Measurements from ENCODE around the gene BORCS8.
A peak's percentile ranks its signal among the peaks of the same experiment; 100 is the strongest.
"Not testable (repeated sequence)": the region's sequence is repeated elsewhere in the genome, so short reads cannot be mapped to it uniquely, and the experiment has no call there.

Gene BORCS8

GRCh38 chr19:19192078-19192882 is at the start of gene BORCS8, which contains the start of gene RFXANK:
TSS of gene BORCS8 (minus strand) at chr19:19192152. CDS start at chr19:19192117, 35 bp downstream.
TSS of gene RFXANK (plus strand) at chr19:19192258. CDS start at chr19:19193947, 1,689 bp downstream.
- peak; percentile 98 for DNase-seq

- DNase-seq: no peak
Observed at GRCh38 chr19:19240476-19240875, 48.5 kb upstream of the BORCS8 start.

- DNase-seq: no peak
Observed at GRCh38 chr19:19239675-19240074, 47.7 kb upstream of the BORCS8 start.

- DNase-seq: no peak
Observed at GRCh38 chr19:19238126-19238894, 46.4 kb upstream of the BORCS8 start.

- no peak for DNase-seq
Observed at GRCh38 chr19:19236173-19236572, 44.2 kb upstream of the BORCS8 start.

GRCh38 chr19:19234220-19234816 is 42.4 kb upstream of the BORCS8 start:
- no peak for DNase-seq

GRCh38 chr19:19232261-19232721 is 40.3 kb upstream of the BORCS8 start:
- no peak for DNase-seq

- no peak for DNase-seq
Observed at GRCh38 chr19:19230999-19231398, 39.0 kb upstream of the BORCS8 start.

GRCh38 chr19:19229701-19230100 is 37.7 kb upstream of the BORCS8 start:
- DNase-seq: no peak

GRCh38 chr19:19227217-19227616 is 35.3 kb upstream of the BORCS8 start:
- no peak for DNase-seq

- DNase-seq: no peak
Observed at GRCh38 chr19:19226663-19227062, 34.7 kb upstream of the BORCS8 start.

- no peak for DNase-seq
Observed at GRCh38 chr19:19226204-19226603, 34.3 kb upstream of the BORCS8 start.

- DNase-seq: no peak
Observed at GRCh38 chr19:19224852-19225494, 33.0 kb upstream of the BORCS8 start.

GRCh38 chr19:19224150-19224851 is 32.3 kb upstream of the BORCS8 start:
- no peak for DNase-seq

- no peak for DNase-seq
Observed at GRCh38 chr19:19223636-19224035, 31.7 kb upstream of the BORCS8 start.

GRCh38 chr19:19223060-19223459 is 31.1 kb upstream of the BORCS8 start:
- DNase-seq: no peak

GRCh38 chr19:19221000-19221399 is 29.0 kb upstream of the BORCS8 start:
- DNase-seq: not testable (repeated sequence)

GRCh38 chr19:19218911-19219310 is 27.0 kb upstream of the BORCS8 start:
- no peak for DNase-seq

- DNase-seq: no peak
Observed at GRCh38 chr19:19217099-19217498, 25.1 kb upstream of the BORCS8 start.

- DNase-seq: no peak
Observed at GRCh38 chr19:19215792-19216191, 23.8 kb upstream of the BORCS8 start.

GRCh38 chr19:19214892-19215291 is 22.9 kb upstream of the BORCS8 start:
- DNase-seq: no peak

GRCh38 chr19:19214159-19214490 is 22.2 kb upstream of the BORCS8 start:
- no peak for DNase-seq
